Keratinocyte (primary cell): Measurements from ENCODE around the gene MYO10. TPM values are rescaled to one million over a fixed set of nuclear protein-coding genes. Genes with fewer than 3 reads are reported as not detected.

Experiments used
- DNase-seq: peaks from one replicate; pipeline ENCODE4 v3.0.0-alpha.2; 2011; ENCODE audit warnings: low read depth, missing footprints, low spot score
- FAIRE-seq: peaks from 2 replicates; lab custom pipeline; 2011; peaks lifted over from hg19 to GRCh38; lab: Jason Lieb, UNC
- H2AFZ ChIP-seq: 2 replicates; pipeline ENCODE4 v1.6.0; 2012; ENCODE audit warnings: low read length, control low read depth, inconsistent platforms; ENCODE audit not compliant: control insufficient read depth
- H3K27ac ChIP-seq: 2 replicates; pipeline ENCODE4 v1.5.1; 2011; ENCODE audit warnings: low read length; ENCODE audit not compliant: control insufficient read depth, insufficient read depth
- H3K27me3 ChIP-seq: 3 replicates; pipeline ENCODE4 v1.6.0; 2011; ENCODE audit warnings: low read length; ENCODE audit not compliant: control insufficient read depth, insufficient read depth; ENCODE audit errors: extremely low read depth
- H3K36me3 ChIP-seq, 2 experiments: 2 replicates in 1 of 2; 3 replicates in 1 of 2; pipeline ENCODE4 v1.5.1; 2011; ENCODE audit warnings: low read length in 2 of 2, mild to moderate bottlenecking in 1 of 2; ENCODE audit not compliant: control insufficient read depth in 2 of 2, insufficient read depth in 2 of 2; ENCODE audit errors: extremely low read depth in 1 of 2
- H3K4me1 ChIP-seq: 3 replicates; pipeline ENCODE4 v1.5.1; 2011; ENCODE audit warnings: low read length; ENCODE audit not compliant: control insufficient read depth, insufficient read depth; ENCODE audit errors: extremely low read depth
- H3K4me2 ChIP-seq: 3 replicates; pipeline ENCODE4 v1.6.0; 2011; ENCODE audit warnings: low read depth, low read length; ENCODE audit not compliant: control insufficient read depth, insufficient read depth; ENCODE audit errors: extremely low read depth
- H3K4me3 ChIP-seq, 3 experiments: fragments of 200-600 bp in 1 of 3; sonication (generic) in 1 of 3; 2 replicates in 2 of 3; 3 replicates in 1 of 3; pipeline ENCODE4 v1.5.1; 2011 to 2016; ENCODE audit warnings: low read length in 3 of 3, mild to moderate bottlenecking in 3 of 3, control low read depth in 2 of 3, inconsistent platforms in 1 of 3, low read depth in 1 of 3, mixed read lengths in 1 of 3, mixed run types in 1 of 3, moderate library complexity in 1 of 3; ENCODE audit not compliant: control insufficient read depth in 2 of 3, insufficient read depth in 2 of 3; ENCODE audit errors: extremely low read depth in 1 of 3
- H3K79me2 ChIP-seq: 2 replicates; pipeline ENCODE4 v1.6.0; 2012; ENCODE audit warnings: low read length; ENCODE audit not compliant: control insufficient read depth, insufficient read depth
- H3K9ac ChIP-seq: 3 replicates; pipeline ENCODE4 v1.6.0; 2011; ENCODE audit warnings: low read length; ENCODE audit not compliant: control insufficient read depth, insufficient read depth; ENCODE audit errors: extremely low read depth
- H3K9me1 ChIP-seq: 3 replicates; pipeline ENCODE4 v1.6.0; 2011; ENCODE audit warnings: low read length; ENCODE audit not compliant: control insufficient read depth, insufficient read depth; ENCODE audit errors: extremely low read depth
- H3K9me3 ChIP-seq: 2 replicates; pipeline ENCODE4 v1.5.1; 2012; ENCODE audit warnings: low read depth, low read length; ENCODE audit not compliant: control insufficient read depth
- H4K20me1 ChIP-seq: 3 replicates; pipeline ENCODE4 v1.6.0; 2011; ENCODE audit warnings: low read length; ENCODE audit not compliant: control insufficient read depth, insufficient read depth; ENCODE audit errors: extremely low read depth
- EZH2 ChIP-seq: IDR thresholded peaks from one replicate; pipeline ENCODE4 v1.6.1; 2012; ENCODE audit warnings: inconsistent platforms, mild to moderate bottlenecking, low read length, moderate library complexity
- dilution Hi-C: fragments of 300-500 bp; cut with MboI; formaldehyde crosslinking; loops from one replicate; pipeline ENCODE4 v1.7.0; 2020; ENCODE audit warnings: low sequenced_read_pairs; ENCODE audit not compliant: extremely low pct_ligation_motif_present
- polyA plus RNA-seq, 5 experiments: library from polyadenylated mRNA; depleted of rRNA in 3 of 5; stranded (reverse) in 3 of 5; stranded (forward) in 1 of 5; unstranded in 1 of 5; fragments of >200 nt; gene quantifications; 1 replicate in 1 of 5; 2 replicates in 3 of 5; 3 replicates in 1 of 5; pipeline versions ENCODE4 v1.2.1 to v1.2.3, GENCODE V29; 2011 to 2012; ENCODE audit warnings: missing spikeins in 2 of 5, low read depth in 1 of 5, low replicate concordance in 1 of 5
- TF ChIP-seq, protein P1 (sequence below), 3 experiments: IDR thresholded peaks in 1 of 3; conservative IDR thresholded peaks in 1 of 3; optimal IDR thresholded peaks in 1 of 3; 2 replicates in 2 of 3; 3 replicates in 1 of 3; pipeline versions ENCODE3 to v1.5.1; 2011; ENCODE audit warnings: low read length in 3 of 3, mild to moderate bottlenecking in 3 of 3, moderate library complexity in 2 of 3, control low read depth in 1 of 3, inconsistent platforms in 1 of 3; ENCODE audit not compliant: insufficient read depth in 2 of 3; ENCODE audit errors: extremely low read depth in 1 of 3

The MYO10 gene
- polyA plus RNA-seq, 1 donor (not counting 4 experiments of a cell fraction or from before 2014, with no cell fraction given), result 22.0 TPM

DNA sequence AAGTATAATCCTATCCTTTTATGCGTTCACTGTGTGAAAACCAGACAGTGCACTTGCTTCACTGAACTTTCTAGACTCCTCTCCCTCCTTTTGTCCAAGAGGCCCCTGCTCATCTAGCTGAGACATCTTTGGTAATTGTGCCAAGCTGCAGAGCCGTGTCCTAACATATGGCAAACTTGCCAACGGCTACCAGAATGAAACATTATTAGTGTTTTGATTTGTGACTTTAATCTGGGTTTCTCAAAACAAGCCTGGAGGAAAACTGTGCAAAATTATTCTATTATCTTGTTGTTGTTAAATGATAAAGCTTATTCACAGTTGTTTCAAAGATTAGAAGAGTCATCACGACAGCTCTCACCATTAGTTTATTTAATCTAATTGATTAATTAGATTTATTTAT lies 240.3 kb downstream of the MYO10 start:
- Histone ChIP-seq H3K79me2 (peaks cover 18% of the 10 kb centered on the region), H3K27me3 (no peaks in the 10 kb centered on the region), H2AFZ (no peak overlapping the region), H3K9me1 (no peaks in the 10 kb centered on the region), H3K4me1 (no peaks in the 10 kb centered on the region), H3K4me3 (no peak overlapping the region), H3K27ac (no peak overlapping the region), H4K20me1 (no peaks in the 10 kb centered on the region), H3K4me2 (no peak overlapping the region), H3K9me3 (no peaks in the 10 kb centered on the region), H3K9ac (no peak overlapping the region), H3K36me3 (peaks cover 22 to 23% of the 10 kb centered on the region in 2 experiments)
- TF ChIP-seq, protein P1, sequence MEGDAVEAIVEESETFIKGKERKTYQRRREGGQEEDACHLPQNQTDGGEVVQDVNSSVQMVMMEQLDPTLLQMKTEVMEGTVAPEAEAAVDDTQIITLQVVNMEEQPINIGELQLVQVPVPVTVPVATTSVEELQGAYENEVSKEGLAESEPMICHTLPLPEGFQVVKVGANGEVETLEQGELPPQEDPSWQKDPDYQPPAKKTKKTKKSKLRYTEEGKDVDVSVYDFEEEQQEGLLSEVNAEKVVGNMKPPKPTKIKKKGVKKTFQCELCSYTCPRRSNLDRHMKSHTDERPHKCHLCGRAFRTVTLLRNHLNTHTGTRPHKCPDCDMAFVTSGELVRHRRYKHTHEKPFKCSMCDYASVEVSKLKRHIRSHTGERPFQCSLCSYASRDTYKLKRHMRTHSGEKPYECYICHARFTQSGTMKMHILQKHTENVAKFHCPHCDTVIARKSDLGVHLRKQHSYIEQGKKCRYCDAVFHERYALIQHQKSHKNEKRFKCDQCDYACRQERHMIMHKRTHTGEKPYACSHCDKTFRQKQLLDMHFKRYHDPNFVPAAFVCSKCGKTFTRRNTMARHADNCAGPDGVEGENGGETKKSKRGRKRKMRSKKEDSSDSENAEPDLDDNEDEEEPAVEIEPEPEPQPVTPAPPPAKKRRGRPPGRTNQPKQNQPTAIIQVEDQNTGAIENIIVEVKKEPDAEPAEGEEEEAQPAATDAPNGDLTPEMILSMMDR (optimal IDR thresholded peaks at IDR 0.05 in 1 of 3, IDR thresholded peaks at IDR 0.05 in 1 of 3, conservative IDR thresholded peaks at IDR 0.05 in 1 of 3; ENCODE audit: extremely low read depth in 1 of 3, insufficient read depth in 2 of 3, low read length in 3 of 3), result no peak
- TF ChIP-seq EZH2, result no peak
- FAIRE-seq (no peak), DNase-seq (no peak)
- dilution Hi-C loops, result no loop called here

- no peak overlapping the region for H3K4me3 ChIP-seq
- TF ChIP-seq EZH2, result no peak
- no peaks in the 10 kb centered on the region for H3K27me3 ChIP-seq
- H3K9me3 ChIP-seq, result no peaks in the 10 kb centered on the region
- no peaks in the 10 kb centered on the region for H3K4me1 ChIP-seq
- H2AFZ ChIP-seq, result no peak overlapping the region
- H4K20me1 ChIP-seq, result peaks cover 5% of the 10 kb centered on the region
- no peak for FAIRE-seq
- no peak overlapping the region for H3K27ac ChIP-seq
- H3K9ac ChIP-seq, result no peak overlapping the region
- H3K79me2 ChIP-seq, result peaks cover 11% of the 10 kb centered on the region
- DNase-seq, result no peak
- H3K9me1 ChIP-seq, result no peaks in the 10 kb centered on the region
- peaks cover 19% of the 10 kb centered on the region in 2 experiments for H3K36me3 ChIP-seq
- dilution Hi-C loops, result no loop called here
- no peak overlapping the region for H3K4me2 ChIP-seq
Measured at GRCh38 chr5:16693879-16694278, 242.2 kb downstream of the MYO10 start.

- Histone ChIP-seq H3K9me3 (no peaks in the 10 kb centered on the region), H3K4me2 (no peak overlapping the region), H3K9ac (no peak overlapping the region), H3K4me1 (no peaks in the 10 kb centered on the region), H3K27me3 (no peaks in the 10 kb centered on the region), H4K20me1 (peaks cover 5% of the 10 kb centered on the region), H3K4me3 (no peak overlapping the region), H3K79me2 (peaks cover 3% of the 10 kb centered on the region), H3K9me1 (no peaks in the 10 kb centered on the region), H3K36me3 (peaks cover 22 to 26% of the 10 kb centered on the region in 2 experiments), H3K27ac (no peak overlapping the region), H2AFZ (no peak overlapping the region)
- no peak for TF ChIP-seq EZH2
- TF ChIP-seq, protein P1 (optimal IDR thresholded peaks at IDR 0.05 in 1 of 3, IDR thresholded peaks at IDR 0.05 in 1 of 3, conservative IDR thresholded peaks at IDR 0.05 in 1 of 3; ENCODE audit: extremely low read depth in 1 of 3, insufficient read depth in 2 of 3, low read length in 3 of 3), result no peak
- dilution Hi-C loops, result no loop called here
- DNase-seq (no peak), FAIRE-seq (no peak)
Measured at GRCh38 chr5:16691731-16692130, 244.4 kb downstream of the MYO10 start.
